ENCODE results near the gene CYP46A1.
"Not testable (repeated sequence)": the region's sequence is repeated elsewhere in the genome, so short reads cannot be mapped to it uniquely, and the experiment has no call there.

The CYP46A1 gene

GRCh38 chr14:99683619-99684409 lies at the start of gene CYP46A1:
TSS of gene CYP46A1 (plus strand) at chr14:99684298. CDS start at chr14:99684418, 120 bp downstream.
- peak; percentile 99 for DNase-seq (ENCODE audit: low read depth)

GRCh38 chr14:99634443-99634842 lies 49.7 kb upstream of the CYP46A1 start:
- DNase-seq (ENCODE audit: low read depth): no peak

- DNase-seq (ENCODE audit: low read depth): no peak
Measured at GRCh38 chr14:99635116-99635515, 49.0 kb upstream of the CYP46A1 start.

- DNase-seq (ENCODE audit: low read depth): no peak
Measured at GRCh38 chr14:99636487-99636886, 47.6 kb upstream of the CYP46A1 start.

GRCh38 chr14:99637624-99638023 lies 46.5 kb upstream of the CYP46A1 start:
- DNase-seq (ENCODE audit: low read depth): no peak

- DNase-seq (ENCODE audit: low read depth): not testable (repeated sequence)
Measured at GRCh38 chr14:99642771-99643170, 41.3 kb upstream of the CYP46A1 start.

GRCh38 chr14:99643343-99643742 lies 40.8 kb upstream of the CYP46A1 start:
- no peak for DNase-seq (ENCODE audit: low read depth)

GRCh38 chr14:99644035-99644587 lies 40.0 kb upstream of the CYP46A1 start:
- DNase-seq (ENCODE audit: low read depth): no peak

- DNase-seq (ENCODE audit: low read depth): no peak
Measured at GRCh38 chr14:99644723-99645544, 39.2 kb upstream of the CYP46A1 start, which contains the start of gene HHIPL1. TSS of gene HHIPL1 (plus strand) at chr14:99645129. CDS start at chr14:99645208, 79 bp downstream.

GRCh38 chr14:99645545-99646505 lies 38.3 kb upstream of the CYP46A1 start:
- DNase-seq (ENCODE audit: low read depth): no peak

- DNase-seq (ENCODE audit: low read depth): no peak
Measured at GRCh38 chr14:99647411-99647810, 36.7 kb upstream of the CYP46A1 start.

GRCh38 chr14:99648027-99648784 lies 35.9 kb upstream of the CYP46A1 start:
- DNase-seq (ENCODE audit: low read depth): no peak

GRCh38 chr14:99649219-99649618 lies 34.9 kb upstream of the CYP46A1 start:
- DNase-seq (ENCODE audit: low read depth): no peak

GRCh38 chr14:99649643-99650042 lies 34.5 kb upstream of the CYP46A1 start:
- no peak for DNase-seq (ENCODE audit: low read depth)

GRCh38 chr14:99650189-99650588 lies 33.9 kb upstream of the CYP46A1 start:
- no peak for DNase-seq (ENCODE audit: low read depth)

- DNase-seq (ENCODE audit: low read depth): no peak
Measured at GRCh38 chr14:99651953-99652746, 31.9 kb upstream of the CYP46A1 start.

GRCh38 chr14:99654235-99654985 lies 29.7 kb upstream of the CYP46A1 start:
- DNase-seq (ENCODE audit: low read depth): no peak

GRCh38 chr14:99655521-99655920 lies 28.6 kb upstream of the CYP46A1 start:
- no peak for DNase-seq (ENCODE audit: low read depth)

GRCh38 chr14:99656171-99656570 lies 27.9 kb upstream of the CYP46A1 start:
- no peak for DNase-seq (ENCODE audit: low read depth)
